H1 (cell line): ENCODE data around the gene ARFRP1. TPM values are rescaled to one million over a fixed set of nuclear protein-coding genes. Genes with fewer than 3 reads are reported as not detected.

Experiments used
- SIN3A ChIP-seq, 2 experiments: IDR thresholded peaks in 1 of 2; conservative IDR thresholded peaks in 1 of 2; 2 replicates each; pipeline ENCODE4 v1.6.1; 2011 to 2012; ENCODE audit warnings: low read length in 2 of 2, improper control_type of control experiment in 1 of 2, low read depth in 1 of 2, mild to moderate bottlenecking in 1 of 2
- SIX5 ChIP-seq: IDR thresholded peaks from 2 replicates; pipeline ENCODE4 v1.6.1; 2011; ENCODE audit warnings: mild to moderate bottlenecking, low read depth, low read length
- TBP ChIP-seq: IDR thresholded peaks from 2 replicates; pipeline ENCODE4 v1.6.1; 2011; ENCODE audit warnings: low read depth, low read length, improper control_type of control experiment
- polyA plus RNA-seq, 7 experiments: library from polyadenylated mRNA; depleted of rRNA in 3 of 7; stranded (reverse) in 5 of 7; unstranded in 2 of 7; fragments of >200 nt in 5 of 7; fragments of 200-250 nt in 2 of 7; gene quantifications; 1 replicate in 5 of 7; 2 replicates in 1 of 7; 4 replicates in 1 of 7; pipeline versions ENCODE4 v1.2.1 to v1.2.3, GENCODE V29; 2011 to 2013; ENCODE audit warnings: missing spikeins in 2 of 7, mixed read lengths in 2 of 7
- total RNA-seq: library from RNA; stranded (reverse); fragmentation: NEBNext Ultra II Directional; extraction: Animal tissue kit (Norgen Biotek cat#: 25700); gene quantifications from 2 replicates; pipeline ENCODE4 v1.2.1, GENCODE V29; 2021
- TF ChIP-seq, protein P1 (sequence below): fragments of 300-600 bp; sonication (generic); IDR thresholded peaks from 2 replicates; pipeline ENCODE4 v1.7.1; 2012; ENCODE audit warnings: low read length, moderate library complexity, mild to moderate bottlenecking, inconsistent platforms; ENCODE audit not compliant: insufficient replicate concordance
- TF ChIP-seq, protein P2 (sequence below): IDR thresholded peaks from 2 replicates; pipeline ENCODE4 v1.6.1; 2012; ENCODE audit warnings: low read length, inconsistent platforms
- TF ChIP-seq, protein P3 (sequence below): IDR thresholded peaks from 2 replicates; pipeline ENCODE4 v1.6.1; 2012; ENCODE audit warnings: inconsistent platforms

The ARFRP1 gene
- total and polyA plus RNA-seq, 2 of the 8 experiments (the other 6 are each of a cell fraction or from before 2014, with no cell fraction given), result 12.9 to 22.9 TPM

DNA sequence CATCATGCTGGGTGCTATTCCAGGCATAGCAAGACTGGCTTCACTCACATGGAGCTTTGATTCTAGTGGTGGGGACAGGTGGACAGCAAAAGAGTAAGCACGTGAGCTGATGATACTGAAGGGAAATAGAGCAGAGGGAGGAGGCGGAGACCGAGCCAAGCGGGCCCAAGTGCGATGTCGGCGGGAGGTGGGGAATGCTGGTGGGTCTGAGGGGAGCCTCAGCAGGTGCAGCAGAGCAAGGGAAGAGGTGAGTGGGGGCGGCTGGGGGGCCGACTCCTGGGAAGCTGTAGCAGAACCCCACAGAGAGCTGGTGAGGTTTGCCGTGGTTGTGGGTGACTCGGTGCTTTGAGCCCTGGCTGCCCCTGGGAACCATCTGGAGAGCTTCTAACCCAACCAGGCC, 39.4 kb downstream of the ARFRP1 start (continued):
- TF ChIP-seq, protein P1, sequence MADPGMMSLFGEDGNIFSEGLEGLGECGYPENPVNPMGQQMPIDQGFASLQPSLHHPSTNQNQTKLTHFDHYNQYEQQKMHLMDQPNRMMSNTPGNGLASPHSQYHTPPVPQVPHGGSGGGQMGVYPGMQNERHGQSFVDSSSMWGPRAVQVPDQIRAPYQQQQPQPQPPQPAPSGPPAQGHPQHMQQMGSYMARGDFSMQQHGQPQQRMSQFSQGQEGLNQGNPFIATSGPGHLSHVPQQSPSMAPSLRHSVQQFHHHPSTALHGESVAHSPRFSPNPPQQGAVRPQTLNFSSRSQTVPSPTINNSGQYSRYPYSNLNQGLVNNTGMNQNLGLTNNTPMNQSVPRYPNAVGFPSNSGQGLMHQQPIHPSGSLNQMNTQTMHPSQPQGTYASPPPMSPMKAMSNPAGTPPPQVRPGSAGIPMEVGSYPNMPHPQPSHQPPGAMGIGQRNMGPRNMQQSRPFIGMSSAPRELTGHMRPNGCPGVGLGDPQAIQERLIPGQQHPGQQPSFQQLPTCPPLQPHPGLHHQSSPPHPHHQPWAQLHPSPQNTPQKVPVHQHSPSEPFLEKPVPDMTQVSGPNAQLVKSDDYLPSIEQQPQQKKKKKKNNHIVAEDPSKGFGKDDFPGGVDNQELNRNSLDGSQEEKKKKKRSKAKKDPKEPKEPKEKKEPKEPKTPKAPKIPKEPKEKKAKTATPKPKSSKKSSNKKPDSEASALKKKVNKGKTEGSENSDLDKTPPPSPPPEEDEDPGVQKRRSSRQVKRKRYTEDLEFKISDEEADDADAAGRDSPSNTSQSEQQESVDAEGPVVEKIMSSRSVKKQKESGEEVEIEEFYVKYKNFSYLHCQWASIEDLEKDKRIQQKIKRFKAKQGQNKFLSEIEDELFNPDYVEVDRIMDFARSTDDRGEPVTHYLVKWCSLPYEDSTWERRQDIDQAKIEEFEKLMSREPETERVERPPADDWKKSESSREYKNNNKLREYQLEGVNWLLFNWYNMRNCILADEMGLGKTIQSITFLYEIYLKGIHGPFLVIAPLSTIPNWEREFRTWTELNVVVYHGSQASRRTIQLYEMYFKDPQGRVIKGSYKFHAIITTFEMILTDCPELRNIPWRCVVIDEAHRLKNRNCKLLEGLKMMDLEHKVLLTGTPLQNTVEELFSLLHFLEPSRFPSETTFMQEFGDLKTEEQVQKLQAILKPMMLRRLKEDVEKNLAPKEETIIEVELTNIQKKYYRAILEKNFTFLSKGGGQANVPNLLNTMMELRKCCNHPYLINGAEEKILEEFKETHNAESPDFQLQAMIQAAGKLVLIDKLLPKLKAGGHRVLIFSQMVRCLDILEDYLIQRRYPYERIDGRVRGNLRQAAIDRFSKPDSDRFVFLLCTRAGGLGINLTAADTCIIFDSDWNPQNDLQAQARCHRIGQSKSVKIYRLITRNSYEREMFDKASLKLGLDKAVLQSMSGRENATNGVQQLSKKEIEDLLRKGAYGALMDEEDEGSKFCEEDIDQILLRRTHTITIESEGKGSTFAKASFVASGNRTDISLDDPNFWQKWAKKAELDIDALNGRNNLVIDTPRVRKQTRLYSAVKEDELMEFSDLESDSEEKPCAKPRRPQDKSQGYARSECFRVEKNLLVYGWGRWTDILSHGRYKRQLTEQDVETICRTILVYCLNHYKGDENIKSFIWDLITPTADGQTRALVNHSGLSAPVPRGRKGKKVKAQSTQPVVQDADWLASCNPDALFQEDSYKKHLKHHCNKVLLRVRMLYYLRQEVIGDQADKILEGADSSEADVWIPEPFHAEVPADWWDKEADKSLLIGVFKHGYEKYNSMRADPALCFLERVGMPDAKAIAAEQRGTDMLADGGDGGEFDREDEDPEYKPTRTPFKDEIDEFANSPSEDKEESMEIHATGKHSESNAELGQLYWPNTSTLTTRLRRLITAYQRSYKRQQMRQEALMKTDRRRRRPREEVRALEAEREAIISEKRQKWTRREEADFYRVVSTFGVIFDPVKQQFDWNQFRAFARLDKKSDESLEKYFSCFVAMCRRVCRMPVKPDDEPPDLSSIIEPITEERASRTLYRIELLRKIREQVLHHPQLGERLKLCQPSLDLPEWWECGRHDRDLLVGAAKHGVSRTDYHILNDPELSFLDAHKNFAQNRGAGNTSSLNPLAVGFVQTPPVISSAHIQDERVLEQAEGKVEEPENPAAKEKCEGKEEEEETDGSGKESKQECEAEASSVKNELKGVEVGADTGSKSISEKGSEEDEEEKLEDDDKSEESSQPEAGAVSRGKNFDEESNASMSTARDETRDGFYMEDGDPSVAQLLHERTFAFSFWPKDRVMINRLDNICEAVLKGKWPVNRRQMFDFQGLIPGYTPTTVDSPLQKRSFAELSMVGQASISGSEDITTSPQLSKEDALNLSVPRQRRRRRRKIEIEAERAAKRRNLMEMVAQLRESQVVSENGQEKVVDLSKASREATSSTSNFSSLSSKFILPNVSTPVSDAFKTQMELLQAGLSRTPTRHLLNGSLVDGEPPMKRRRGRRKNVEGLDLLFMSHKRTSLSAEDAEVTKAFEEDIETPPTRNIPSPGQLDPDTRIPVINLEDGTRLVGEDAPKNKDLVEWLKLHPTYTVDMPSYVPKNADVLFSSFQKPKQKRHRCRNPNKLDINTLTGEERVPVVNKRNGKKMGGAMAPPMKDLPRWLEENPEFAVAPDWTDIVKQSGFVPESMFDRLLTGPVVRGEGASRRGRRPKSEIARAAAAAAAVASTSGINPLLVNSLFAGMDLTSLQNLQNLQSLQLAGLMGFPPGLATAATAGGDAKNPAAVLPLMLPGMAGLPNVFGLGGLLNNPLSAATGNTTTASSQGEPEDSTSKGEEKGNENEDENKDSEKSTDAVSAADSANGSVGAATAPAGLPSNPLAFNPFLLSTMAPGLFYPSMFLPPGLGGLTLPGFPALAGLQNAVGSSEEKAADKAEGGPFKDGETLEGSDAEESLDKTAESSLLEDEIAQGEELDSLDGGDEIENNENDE, result no peak
- no peak for TF ChIP-seq TBP
- TF ChIP-seq, protein P2, sequence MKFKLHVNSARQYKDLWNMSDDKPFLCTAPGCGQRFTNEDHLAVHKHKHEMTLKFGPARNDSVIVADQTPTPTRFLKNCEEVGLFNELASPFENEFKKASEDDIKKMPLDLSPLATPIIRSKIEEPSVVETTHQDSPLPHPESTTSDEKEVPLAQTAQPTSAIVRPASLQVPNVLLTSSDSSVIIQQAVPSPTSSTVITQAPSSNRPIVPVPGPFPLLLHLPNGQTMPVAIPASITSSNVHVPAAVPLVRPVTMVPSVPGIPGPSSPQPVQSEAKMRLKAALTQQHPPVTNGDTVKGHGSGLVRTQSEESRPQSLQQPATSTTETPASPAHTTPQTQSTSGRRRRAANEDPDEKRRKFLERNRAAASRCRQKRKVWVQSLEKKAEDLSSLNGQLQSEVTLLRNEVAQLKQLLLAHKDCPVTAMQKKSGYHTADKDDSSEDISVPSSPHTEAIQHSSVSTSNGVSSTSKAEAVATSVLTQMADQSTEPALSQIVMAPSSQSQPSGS, result no peak
- no peak for TF ChIP-seq SIX5
- no peak for TF ChIP-seq SIN3A (conservative IDR thresholded peaks at IDR 0.05 in 1 of 2, IDR thresholded peaks at IDR 0.05 in 1 of 2; ENCODE audit: low read depth in 1 of 2, low read length in 2 of 2)
- TF ChIP-seq, protein P3, sequence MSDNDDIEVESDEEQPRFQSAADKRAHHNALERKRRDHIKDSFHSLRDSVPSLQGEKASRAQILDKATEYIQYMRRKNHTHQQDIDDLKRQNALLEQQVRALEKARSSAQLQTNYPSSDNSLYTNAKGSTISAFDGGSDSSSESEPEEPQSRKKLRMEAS, result no peak
- TF ChIP-seq, all 59 proteins: peak for 0
